Measurements from ENCODE around the gene COG4. TPM values are rescaled to one million over a fixed set of nuclear protein-coding genes. Genes with fewer than 3 reads are reported as not detected.

The COG4 gene
- total RNA-seq, 4 donors from 2014 or later: 71.3 to 99.0 (median 75.8) TPM

DNA sequence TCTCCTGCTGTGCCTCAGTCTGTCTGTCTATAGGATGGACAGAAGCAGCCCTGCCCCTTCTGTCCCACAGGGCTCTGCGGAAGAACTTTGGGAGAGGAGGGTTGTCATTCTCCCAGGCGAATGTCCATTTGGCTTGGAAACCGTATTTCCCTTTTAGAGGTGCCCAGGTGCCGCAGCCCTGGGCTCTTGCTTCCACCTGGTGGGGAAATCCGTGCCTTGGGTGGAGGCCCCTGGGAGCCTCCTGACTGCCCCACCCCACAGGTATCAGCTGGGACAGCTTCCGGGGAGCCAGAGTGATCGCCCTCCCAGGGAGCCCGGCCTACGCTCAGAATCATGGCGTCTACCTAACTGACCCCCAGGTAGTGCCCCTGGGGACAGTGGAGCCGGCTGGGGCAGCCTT is 56.2 kb downstream of the COG4 start:
- Histone ChIP-seq H3K27ac (no peak overlapping the region), H3K4me1 (no peaks in the 10 kb centered on the region), H3K27me3 (no peaks in the 10 kb centered on the region), H3K36me3 (peaks cover 0 to 66% (median 0%) of the 10 kb centered on the region in 3 donors), H3K4me3 (no peak overlapping the region), H3K9me3 (no peaks in the 10 kb centered on the region)
- DNase-seq: no peak
- peak in 3 of 6 experiments; percentile 23 to 39 (median 34) for TF ChIP-seq CTCF (IDR thresholded peaks at IDR 0.05)
- TF ChIP-seq POLR2A (IDR thresholded peaks at IDR 0.05): no peak

DNA sequence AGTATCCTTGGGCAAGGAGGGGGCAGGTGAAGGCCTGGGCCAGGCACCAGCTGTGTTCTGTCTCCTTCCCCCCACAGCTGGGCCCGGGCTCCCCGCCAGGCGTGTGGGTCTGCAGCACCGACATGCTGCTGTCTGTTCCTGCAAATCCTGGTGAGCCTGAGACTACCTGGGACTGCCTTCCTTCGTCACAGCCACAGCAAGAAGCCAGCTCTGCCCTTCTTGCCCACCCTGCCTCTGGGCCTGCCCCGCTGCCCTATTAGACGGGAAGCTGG is 56.6 kb downstream of the COG4 start:
- H3K36me3 ChIP-seq: peaks cover 0 to 66% (median 0%) of the 10 kb centered on the region in 3 donors
- no peak overlapping the region for H3K27ac ChIP-seq
- H3K4me3 ChIP-seq: no peak overlapping the region

DNA sequence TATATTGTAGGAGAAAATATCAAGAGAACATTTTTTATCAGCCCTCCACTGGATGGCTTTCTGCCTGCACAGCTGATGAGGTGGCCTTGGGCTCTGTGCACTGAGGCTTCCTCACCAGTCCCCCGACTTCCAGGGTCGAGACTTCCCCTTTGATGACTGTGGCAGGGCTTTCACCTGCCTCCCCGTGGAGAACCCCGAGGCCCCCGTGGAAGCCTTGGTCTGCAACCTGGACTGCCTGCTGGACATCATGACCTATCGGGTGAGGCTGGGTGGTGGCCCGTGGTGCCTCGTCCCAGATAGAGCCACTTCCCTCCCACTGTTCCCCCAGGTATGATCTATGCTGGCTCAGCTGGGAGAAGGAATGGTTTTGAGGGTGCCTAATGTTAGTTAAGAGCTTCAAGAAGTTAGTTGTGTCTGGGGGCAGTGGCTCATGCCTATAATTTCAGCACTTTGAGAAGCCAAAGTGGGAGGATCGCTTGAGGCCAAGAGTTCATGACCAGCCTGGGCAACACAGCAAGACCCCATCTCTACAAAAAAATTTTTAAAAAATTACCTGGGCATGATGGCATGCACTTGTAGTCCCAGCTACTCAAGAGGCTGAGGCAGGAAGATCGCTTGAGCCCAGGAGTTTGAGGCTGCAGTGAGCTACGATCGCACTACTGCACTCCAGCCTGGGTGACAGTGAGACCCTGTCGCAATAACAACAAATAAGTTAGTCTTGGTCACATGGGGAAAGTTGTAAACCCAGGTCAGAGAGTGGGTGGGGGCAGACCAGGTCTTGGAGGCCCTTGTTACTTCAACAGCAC is 57.2 kb downstream of the COG4 start:
- Histone ChIP-seq H3K9me3 (no peaks in the 10 kb centered on the region), H3K4me3 (no peak overlapping the region), H3K36me3 (peaks cover 0 to 60% (median 0%) of the 10 kb centered on the region in 3 donors), H3K27me3 (no peaks in the 10 kb centered on the region), H3K27ac (no peak overlapping the region), H3K4me1 (no peaks in the 10 kb centered on the region)
- no peak for TF ChIP-seq POLR2A (IDR thresholded peaks at IDR 0.05)
- TF ChIP-seq CTCF (IDR thresholded peaks at IDR 0.05): no peak
- DNase-seq: no peak

More for the DNA sequence above, 56.6 kb downstream of the COG4 start:
- DNase-seq: no peak
- no peaks in the 10 kb centered on the region for H3K27me3 ChIP-seq
- no peak for TF ChIP-seq POLR2A (IDR thresholded peaks at IDR 0.05)
- TF ChIP-seq CTCF (IDR thresholded peaks at IDR 0.05): no peak
- H3K4me1 ChIP-seq: no peaks in the 10 kb centered on the region
- H3K9me3 ChIP-seq: no peaks in the 10 kb centered on the region

GRCh38 chr16:70463235-70463634 is 60.1 kb downstream of the COG4 start:
- TF ChIP-seq CTCF (IDR thresholded peaks at IDR 0.05): no peak
- no peak for TF ChIP-seq POLR2A (IDR thresholded peaks at IDR 0.05)
- H3K4me3 ChIP-seq: no peak overlapping the region
- H3K9me3 ChIP-seq: no peaks in the 10 kb centered on the region
- H3K4me1 ChIP-seq: peaks cover 0 to 4% (median 0%) of the 10 kb centered on the region in 4 donors
- no peaks in the 10 kb centered on the region for H3K27me3 ChIP-seq
- peaks cover 0 to 50% (median 0%) of the 10 kb centered on the region in 3 donors for H3K36me3 ChIP-seq
- DNase-seq: no peak
- no peak overlapping the region for H3K27ac ChIP-seq

- peaks cover 0 to 8% (median 0%) of the 10 kb centered on the region in 4 donors for H3K4me1 ChIP-seq
- peaks cover 0 to 32% (median 0%) of the 10 kb centered on the region in 3 donors for H3K36me3 ChIP-seq
- peak overlapping the region in 2 of 4 donors; percentile 2 to 19 for H3K27ac ChIP-seq
- no peak for DNase-seq
- H3K27me3 ChIP-seq: no peaks in the 10 kb centered on the region
- no peak for TF ChIP-seq POLR2A (IDR thresholded peaks at IDR 0.05)
- no peak for TF ChIP-seq CTCF (IDR thresholded peaks at IDR 0.05)
- no peaks in the 10 kb centered on the region for H3K9me3 ChIP-seq
- H3K4me3 ChIP-seq: no peak overlapping the region
These were observed 62.6 kb downstream of the COG4 start for GRCh38 chr16:70460737-70461261.

Data from Peyer's patch (tissue), 4 donors.